Fibroblast of pulmonary artery (primary cell): ENCODE measurements around the gene TMCO4.

ENCODE experiments used
- DNase-seq: peaks from one replicate; pipeline ENCODE4 v3.0.0-alpha.2; 2010; ENCODE audit warnings: low read depth
- H3K4me3 ChIP-seq: replicated peaks from 2 replicates; pipeline ENCODE4 v1.5.1; 2011; ENCODE audit warnings: low read depth, mild to moderate bottlenecking, control low read depth, low read length, moderate library complexity
- TF ChIP-seq, protein P1 (sequence below): IDR thresholded peaks from 2 replicates; pipeline ENCODE4 v1.5.1; 2011; ENCODE audit warnings: mild to moderate bottlenecking, control low read depth, low read length, inconsistent platforms; ENCODE audit errors: missing control alignments

The TMCO4 gene

GRCh38 chr1:19723874-19724273, 75.8 kb downstream of the TMCO4 start:
- no peak overlapping the region for H3K4me3 ChIP-seq
- DNase-seq, result no peak
- TF ChIP-seq, protein P1, sequence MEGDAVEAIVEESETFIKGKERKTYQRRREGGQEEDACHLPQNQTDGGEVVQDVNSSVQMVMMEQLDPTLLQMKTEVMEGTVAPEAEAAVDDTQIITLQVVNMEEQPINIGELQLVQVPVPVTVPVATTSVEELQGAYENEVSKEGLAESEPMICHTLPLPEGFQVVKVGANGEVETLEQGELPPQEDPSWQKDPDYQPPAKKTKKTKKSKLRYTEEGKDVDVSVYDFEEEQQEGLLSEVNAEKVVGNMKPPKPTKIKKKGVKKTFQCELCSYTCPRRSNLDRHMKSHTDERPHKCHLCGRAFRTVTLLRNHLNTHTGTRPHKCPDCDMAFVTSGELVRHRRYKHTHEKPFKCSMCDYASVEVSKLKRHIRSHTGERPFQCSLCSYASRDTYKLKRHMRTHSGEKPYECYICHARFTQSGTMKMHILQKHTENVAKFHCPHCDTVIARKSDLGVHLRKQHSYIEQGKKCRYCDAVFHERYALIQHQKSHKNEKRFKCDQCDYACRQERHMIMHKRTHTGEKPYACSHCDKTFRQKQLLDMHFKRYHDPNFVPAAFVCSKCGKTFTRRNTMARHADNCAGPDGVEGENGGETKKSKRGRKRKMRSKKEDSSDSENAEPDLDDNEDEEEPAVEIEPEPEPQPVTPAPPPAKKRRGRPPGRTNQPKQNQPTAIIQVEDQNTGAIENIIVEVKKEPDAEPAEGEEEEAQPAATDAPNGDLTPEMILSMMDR, result no peak

- no peak overlapping the region for H3K4me3 ChIP-seq
- no peak for DNase-seq
- TF ChIP-seq, protein P1, result no peak
Observed at GRCh38 chr1:19720973-19721372, 78.7 kb downstream of the TMCO4 start.

- DNase-seq, result no peak
- H3K4me3 ChIP-seq, result no peak overlapping the region
- TF ChIP-seq, protein P1, result no peak
Observed at GRCh38 chr1:19720174-19720573, 79.5 kb downstream of the TMCO4 start.

- TF ChIP-seq, protein P1, result no peak
- DNase-seq, result no peak
- no peak overlapping the region for H3K4me3 ChIP-seq
Observed at GRCh38 chr1:19717467-19717866, 82.2 kb downstream of the TMCO4 start.

GRCh38 chr1:19715334-19716203, 84.1 kb downstream of the TMCO4 start:
- TF ChIP-seq, protein P1, result peak; percentile 97
- peak; percentile 97 for DNase-seq
- H3K4me3 ChIP-seq, result no peak overlapping the region

DNA sequence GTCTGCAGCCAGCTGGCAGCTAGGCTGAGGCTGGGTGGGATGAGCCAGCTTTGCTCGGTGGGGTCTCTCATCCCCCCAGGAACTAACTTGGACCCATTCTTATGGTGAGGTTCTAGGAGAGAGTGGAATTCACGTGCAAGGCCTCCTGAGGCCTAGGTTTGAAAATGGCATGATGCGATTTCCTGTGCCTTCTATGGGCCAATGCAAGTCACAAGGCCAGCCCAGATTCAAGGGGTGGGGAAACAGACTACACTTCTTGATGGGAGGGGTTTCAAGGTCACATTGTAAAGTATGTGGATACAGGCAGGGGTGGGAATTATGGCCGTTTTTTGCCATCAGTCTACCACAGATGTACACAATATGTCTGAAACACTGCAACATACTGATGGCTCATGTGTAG, 86.8 kb downstream of the TMCO4 start:
- DNase-seq, result peak; percentile 13
- H3K4me3 ChIP-seq, result no peak overlapping the region
- TF ChIP-seq, protein P1, result no peak
